K562 (cell line): ENCODE data around the gene KLHL41. TPM values are rescaled to one million over a fixed set of nuclear protein-coding genes. Genes with fewer than 3 reads are reported as not detected.

Source experiments
- ATAC-seq: fragments of 200-7000 bp; cut with Tn5 transposase; 3 replicates; pipeline ENCODE4 v1.9.1; 2020; ENCODE audit warnings: moderate library complexity
- BruUV-seq: library from RNA; stranded (reverse); fragments of 400-500 nt; replicated peaks from 2 replicates; lab custom pipeline; 2021; lab: Mats Ljungman, UMichigan
- CTCF ChIA-PET: fragments of 300-600 bp; formaldehyde crosslinking; extraction: SDS; loops from one replicate; lab custom pipeline; 2021; ENCODE audit warnings: low intra/inter-chr PET ratio; lab: Yijun Ruan, JAX
- POLR2A ChIA-PET: fragments of 300-600, 350-650 bp; sonication (Branson Sonifier 250); formaldehyde crosslinking; extraction: SDS; loops from one replicate; lab custom pipeline; 2021; ENCODE audit warnings: antibody characterized with exemption, inconsistent platforms; lab: Yijun Ruan, JAX
- DNase-seq, 4 experiments: peaks; one replicate each; pipeline versions ENCODE4 v3.0.0 to v3.0.0-alpha.2; 2011 to 2018; ENCODE audit warnings: low spot score in 3 of 4, mixed read lengths in 3 of 4; ENCODE audit errors: extremely low read depth in 1 of 4
- FAIRE-seq: peaks from 2 replicates; lab custom pipeline; 2011; peaks lifted over from hg19 to GRCh38; lab: Jason Lieb, UNC
- H2AFZ ChIP-seq: 2 replicates; pipeline ENCODE4 v1.6.0; 2011; ENCODE audit warnings: low read depth, low read length, control low read depth, inconsistent platforms
- H3K27ac ChIP-seq: fragments of 200-600 bp; 3 replicates; pipeline ENCODE4 v1.8.0; 2011; ENCODE audit warnings: low read depth, mild to moderate bottlenecking, control low read depth, inconsistent platforms, low read length, moderate library complexity, mixed read lengths; ENCODE audit errors: extremely low read depth
- H3K27me3 ChIP-seq, 2 experiments: fragments of 300-600 bp in 1 of 2; 2 replicates in 1 of 2; 3 replicates in 1 of 2; pipeline versions ENCODE4 v1.6.0 to v1.8.0; 2011; ENCODE audit warnings: inconsistent platforms in 2 of 2, low read length in 2 of 2, mild to moderate bottlenecking in 1 of 2, mixed read lengths in 1 of 2, moderate library complexity in 1 of 2; ENCODE audit not compliant: control insufficient read depth in 2 of 2, insufficient read depth in 2 of 2
- H3K36me3 ChIP-seq: fragments of 300-600 bp; 3 replicates; pipeline ENCODE4 v1.8.0; 2011; ENCODE audit warnings: mild to moderate bottlenecking, low read length, inconsistent platforms; ENCODE audit not compliant: control insufficient read depth, insufficient read depth
- H3K4me1 ChIP-seq, 2 experiments: fragments of 200-600 bp in 1 of 2; replicated peaks in 1 of 2; 2 replicates in 1 of 2; 3 replicates in 1 of 2; pipeline versions ENCODE4 v1.5.1 to v1.8.0; 2011; ENCODE audit warnings: inconsistent platforms in 2 of 2, low read length in 2 of 2, mild to moderate bottlenecking in 1 of 2, mixed read lengths in 1 of 2, moderate library complexity in 1 of 2; ENCODE audit not compliant: control insufficient read depth in 2 of 2, insufficient read depth in 2 of 2
- H3K4me2 ChIP-seq: 2 replicates; pipeline ENCODE4 v1.6.1; 2011; ENCODE audit warnings: low read length, control low read depth, inconsistent platforms, mixed read lengths; ENCODE audit not compliant: insufficient read depth
- H3K4me3 ChIP-seq: fragments of 200-600 bp; sonication (generic), shearing (Covaris generic); 2 replicates; pipeline ENCODE4 v1.5.1; 2016; ENCODE audit warnings: control low read depth, inconsistent platforms
- H3K79me2 ChIP-seq: fragments of 200-600 bp; 3 replicates; pipeline ENCODE4 v1.8.0; 2011; ENCODE audit warnings: low read length, inconsistent platforms; ENCODE audit not compliant: control insufficient read depth, insufficient read depth
- H3K9ac ChIP-seq, 2 experiments: 2 replicates each; pipeline versions ENCODE4 v1.6.0 to v1.6.1; 2011; ENCODE audit warnings: low read depth in 2 of 2, low read length in 2 of 2, control low read depth in 1 of 2, inconsistent platforms in 1 of 2, mild to moderate bottlenecking in 1 of 2, mixed read lengths in 1 of 2; ENCODE audit not compliant: insufficient read depth in 1 of 2
- H3K9me1 ChIP-seq: one replicate; pipeline ENCODE4 v1.6.0; 2011; ENCODE audit warnings: inconsistent platforms, mild to moderate bottlenecking, low read length, moderate library complexity; ENCODE audit not compliant: control insufficient read depth, insufficient read depth
- H3K9me3 ChIP-seq: replicated peaks from 2 replicates; pipeline ENCODE4 v1.5.1; 2011; ENCODE audit warnings: low read depth, low read length, inconsistent platforms; ENCODE audit not compliant: control insufficient read depth, insufficient read depth
- H4K20me1 ChIP-seq: replicated peaks from 2 replicates; pipeline ENCODE4 v1.6.1; 2011; ENCODE audit warnings: low read length, inconsistent platforms, mixed read lengths; ENCODE audit not compliant: control insufficient read depth, insufficient read depth
- CEBPB ChIP-seq: fragments of 450-650 bp; IDR thresholded peaks from 2 replicates; pipeline ENCODE4 v1.6.1; 2016; ENCODE audit warnings: missing genetic modification characterization, missing compliant biosample characterization
- CEBPG ChIP-seq, 3 experiments: fragments of 200-800 bp in 1 of 3; sonication (Bioruptor generic) in 1 of 3; sonication (generic) in 1 of 3; formaldehyde crosslinking in 1 of 3; IDR thresholded peaks in 2 of 3; conservative IDR thresholded peaks in 1 of 3; 2 replicates each; pipeline versions ENCODE4 v1.6.1 to v1.8.0; 2016 to 2022; ENCODE audit warnings: missing compliant biosample characterization in 2 of 3, missing genetic modification characterization in 2 of 3, mild to moderate bottlenecking in 1 of 3, missing genetic modification reagents in 1 of 3
- FOXJ3 ChIP-seq: sonication (generic); formaldehyde crosslinking; IDR thresholded peaks from 2 replicates; pipeline ENCODE4 v1.4.0; 2020; ENCODE audit warnings: mild to moderate bottlenecking, missing genetic modification reagents
- HDAC1 ChIP-seq, 2 experiments: fragments of 450-650 bp; IDR thresholded peaks; 2 replicates each; pipeline ENCODE4 v1.6.1; 2016 to 2017; ENCODE audit warnings: inconsistent platforms in 1 of 2, mild to moderate bottlenecking in 1 of 2, moderate library complexity in 1 of 2
- HDAC8 ChIP-seq: fragments of 450-650 bp; IDR thresholded peaks from 2 replicates; pipeline ENCODE4 v1.6.1; 2016; ENCODE audit warnings: mild to moderate bottlenecking, missing genetic modification characterization, moderate library complexity, missing compliant biosample characterization
- HSF4 ChIP-seq: fragments of 250-450 bp; sonication (Bioruptor Pico); IDR thresholded peaks from 2 replicates; pipeline ENCODE4 v2.1.2; 2022; ENCODE audit warnings: mild to moderate bottlenecking, moderate library complexity, borderline replicate concordance
- MCM7 ChIP-seq, 2 experiments: fragments of 450-650 bp; IDR thresholded peaks; 2 replicates each; pipeline ENCODE4 v1.6.1; 2016 to 2018
- MED1 ChIP-seq: sonication (generic); formaldehyde crosslinking; IDR thresholded peaks from 2 replicates; pipeline ENCODE4 v1.8.1; 2023; ENCODE audit warnings: missing genetic modification reagents, borderline replicate concordance
- SMC3 ChIP-seq: conservative IDR thresholded peaks from 2 replicates; pipeline ENCODE4 v1.6.1; 2011; ENCODE audit warnings: low read depth, low read length, improper control_type of control experiment; ENCODE audit not compliant: insufficient read depth
- SNIP1 ChIP-seq: fragments of 450-650 bp; IDR thresholded peaks from 2 replicates; pipeline ENCODE4 v1.7.1; 2017; ENCODE audit warnings: low read depth, mild to moderate bottlenecking
- SOX6 ChIP-seq: fragments of 450-650 bp; IDR thresholded peaks from 2 replicates; pipeline ENCODE4 v1.6.1; 2014; ENCODE audit warnings: mild to moderate bottlenecking
- ZNF75A ChIP-seq: fragments of 450-650 bp; formaldehyde crosslinking; IDR thresholded peaks from 2 replicates; pipeline ENCODE4 v1.4.0; 2020; ENCODE audit warnings: mild to moderate bottlenecking
- in situ Hi-C: fragments of 300-500 bp; cut with MboI; formaldehyde crosslinking; loops from 4 replicates; pipeline ENCODE4 v1.15.0; 2018; ENCODE audit warnings: inconsistent platforms, mixed read lengths
- intact Hi-C: fragments of 100-400 bp; cut with micrococcal nuclease; formaldehyde crosslinking; loops from 2 replicates; pipeline ENCODE4 v1.14.2; 2022
- polyA plus RNA-seq, 8 experiments: library from polyadenylated mRNA; depleted of rRNA in 4 of 8; stranded (reverse) in 5 of 8; unstranded in 3 of 8; fragments of >200 nt; fragmentation: Nextera tagmentation in 2 of 8; fragmentation: Illumina TruSeq in 1 of 8; extraction: Ambion mirVana in 2 of 8; extraction: Trizol in 1 of 8; gene quantifications; 2 replicates each; pipeline versions ENCODE4 v1.2.1 to v1.2.3, GENCODE V29; 2011 to 2014; ENCODE audit warnings: inconsistent platforms in 1 of 8, missing spikeins in 1 of 8
- total RNA-seq, 7 experiments: library from RNA; depleted of rRNA in 6 of 7; stranded (reverse); fragments of >200 nt in 6 of 7; fragmentation: Illumina TruSeq in 2 of 7; extraction: Trizol in 2 of 7; gene quantifications; 2 replicates each; pipeline versions ENCODE4 v1.2.1 to v1.2.3, GENCODE V29; 2011 to 2021; ENCODE audit warnings: low replicate concordance in 1 of 7
- TF ChIP-seq, protein P1 (sequence below), 3 experiments: fragments of 200-800 bp in 1 of 3; sonication (Bioruptor generic) in 1 of 3; sonication (generic) in 1 of 3; formaldehyde crosslinking in 1 of 3; IDR thresholded peaks; 2 replicates each; pipeline versions ENCODE4 v1.6.1 to v1.8.0; 2016 to 2022; ENCODE audit warnings: mild to moderate bottlenecking in 2 of 3, missing compliant biosample characterization in 2 of 3, missing genetic modification characterization in 2 of 3, missing genetic modification reagents in 1 of 3
- TF ChIP-seq, protein P2 (sequence below): IDR thresholded peaks from 3 replicates; pipeline ENCODE4 v1.6.1; 2011; ENCODE audit warnings: borderline replicate concordance, mild to moderate bottlenecking; ENCODE audit not compliant: insufficient read length, insufficient read depth
- TF ChIP-seq, protein P3 (sequence below): sonication (generic); formaldehyde crosslinking; IDR thresholded peaks from 2 replicates; pipeline ENCODE4 v1.8.1; 2023; ENCODE audit warnings: missing genetic modification reagents, mild to moderate bottlenecking, borderline replicate concordance

Gene KLHL41
- total and polyA plus RNA-seq, 9 of the 15 experiments (the other 6 are each of a cell fraction or from before 2014, with no cell fraction given): 0.05 to 1.5 (median 0.09) TPM

DNA sequence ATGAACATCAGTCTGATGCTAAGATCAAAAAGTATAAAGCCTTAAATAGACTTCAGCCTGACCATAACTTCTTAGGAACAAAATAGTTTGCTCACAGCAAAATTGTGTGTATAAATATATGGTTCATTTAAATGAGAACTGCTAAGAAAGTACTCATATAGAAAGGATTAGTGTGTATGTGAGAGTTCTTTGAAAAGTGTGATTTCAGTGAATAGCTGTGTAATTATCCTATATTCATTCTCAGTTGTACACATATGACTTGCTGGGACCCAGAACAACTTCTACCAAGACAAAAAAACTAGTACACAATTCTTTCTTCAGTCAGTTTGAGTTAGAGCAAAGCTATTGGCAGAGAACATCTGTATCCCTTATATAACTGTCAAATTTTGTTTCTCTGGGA, 23.0 kb upstream of the KLHL41 start (continued):
- TF ChIP-seq, protein P1, sequence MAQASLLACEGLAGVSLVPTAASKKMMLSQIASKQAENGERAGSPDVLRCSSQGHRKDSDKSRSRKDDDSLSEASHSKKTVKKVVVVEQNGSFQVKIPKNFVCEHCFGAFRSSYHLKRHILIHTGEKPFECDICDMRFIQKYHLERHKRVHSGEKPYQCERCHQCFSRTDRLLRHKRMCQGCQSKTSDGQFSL (CRISPR knock-in tag; IDR thresholded peaks at IDR 0.05): no peak
- TF ChIP-seq, protein P1 (tag; IDR thresholded peaks at IDR 0.05): no peak
- no peak for TF ChIP-seq ZNF75A (CRISPR knock-in tag)
- no peak for TF ChIP-seq SOX6
- no peak for TF ChIP-seq MCM7 (IDR thresholded peaks at IDR 0.05)

DNA sequence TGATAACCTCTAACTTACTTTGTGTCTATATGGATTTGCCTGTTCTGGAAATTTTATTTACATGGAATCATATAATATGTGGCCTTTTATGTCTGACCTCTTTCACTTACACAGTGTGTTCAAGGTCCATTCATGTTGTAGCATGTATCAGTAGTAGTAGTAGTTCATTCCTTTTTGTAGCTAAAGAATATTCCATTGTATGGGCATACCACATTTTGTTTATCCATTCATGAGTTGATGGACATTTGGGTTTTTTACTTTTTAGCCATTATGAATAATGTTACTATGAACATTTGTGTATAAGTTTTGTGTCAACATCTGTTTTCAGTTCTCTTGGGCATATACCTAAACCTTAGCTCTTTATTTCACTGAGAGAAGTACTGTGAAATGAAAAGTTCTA, 18.7 kb upstream of the KLHL41 start:
- ChIA-PET CTCF (no interaction called here), POLR2A (interaction anchor here (1.1 to 1.8 kb wide), 3 partner anchors 9 to 83 kb away, joined by 3 to 5 read pairs (median 5); partner anchors contain the start of genes BBS5 and FASTKD1)
- Histone ChIP-seq H3K9ac (no peak overlapping the region), H3K27me3 (no peaks in the 10 kb centered on the region), H3K27ac (no peak overlapping the region), H3K79me2 (no peaks in the 10 kb centered on the region), H4K20me1 (no peaks in the 10 kb centered on the region), H3K4me3 (no peak overlapping the region), H2AFZ (no peak overlapping the region), H3K4me1 (no peaks in the 10 kb centered on the region), H3K36me3 (no peaks in the 10 kb centered on the region), H3K4me2 (no peak overlapping the region), H3K9me1 (no peaks in the 10 kb centered on the region), H3K9me3 (no peaks in the 10 kb centered on the region)
- in situ Hi-C loops (no loop called here), intact Hi-C loops (no loop called here)
- FAIRE-seq (no peak), DNase-seq (no peak), ATAC-seq (no peak)
- no TSS peak for BruUV-seq
- TF ChIP-seq SNIP1 (no peak), SMC3 (no peak), CEBPG (CRISPR knock-in tag; IDR thresholded peaks at IDR 0.05) (no peak), CEBPG (tag; conservative IDR thresholded peaks at IDR 0.05 in 1 of 2, IDR thresholded peaks at IDR 0.05 in 1 of 2) (no peak), HSF4 (CRISPR knock-in tag) (no peak), FOXJ3 (CRISPR knock-in tag) (no peak), MED1 (CRISPR knock-in tag) (no peak), CEBPB (tag) (no peak), HDAC1 (IDR thresholded peaks at IDR 0.05) (no peak), HDAC8 (no peak)
- TF ChIP-seq, protein P2, sequence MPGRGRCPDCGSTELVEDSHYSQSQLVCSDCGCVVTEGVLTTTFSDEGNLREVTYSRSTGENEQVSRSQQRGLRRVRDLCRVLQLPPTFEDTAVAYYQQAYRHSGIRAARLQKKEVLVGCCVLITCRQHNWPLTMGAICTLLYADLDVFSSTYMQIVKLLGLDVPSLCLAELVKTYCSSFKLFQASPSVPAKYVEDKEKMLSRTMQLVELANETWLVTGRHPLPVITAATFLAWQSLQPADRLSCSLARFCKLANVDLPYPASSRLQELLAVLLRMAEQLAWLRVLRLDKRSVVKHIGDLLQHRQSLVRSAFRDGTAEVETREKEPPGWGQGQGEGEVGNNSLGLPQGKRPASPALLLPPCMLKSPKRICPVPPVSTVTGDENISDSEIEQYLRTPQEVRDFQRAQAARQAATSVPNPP: no peak
- TF ChIP-seq, protein P3, sequence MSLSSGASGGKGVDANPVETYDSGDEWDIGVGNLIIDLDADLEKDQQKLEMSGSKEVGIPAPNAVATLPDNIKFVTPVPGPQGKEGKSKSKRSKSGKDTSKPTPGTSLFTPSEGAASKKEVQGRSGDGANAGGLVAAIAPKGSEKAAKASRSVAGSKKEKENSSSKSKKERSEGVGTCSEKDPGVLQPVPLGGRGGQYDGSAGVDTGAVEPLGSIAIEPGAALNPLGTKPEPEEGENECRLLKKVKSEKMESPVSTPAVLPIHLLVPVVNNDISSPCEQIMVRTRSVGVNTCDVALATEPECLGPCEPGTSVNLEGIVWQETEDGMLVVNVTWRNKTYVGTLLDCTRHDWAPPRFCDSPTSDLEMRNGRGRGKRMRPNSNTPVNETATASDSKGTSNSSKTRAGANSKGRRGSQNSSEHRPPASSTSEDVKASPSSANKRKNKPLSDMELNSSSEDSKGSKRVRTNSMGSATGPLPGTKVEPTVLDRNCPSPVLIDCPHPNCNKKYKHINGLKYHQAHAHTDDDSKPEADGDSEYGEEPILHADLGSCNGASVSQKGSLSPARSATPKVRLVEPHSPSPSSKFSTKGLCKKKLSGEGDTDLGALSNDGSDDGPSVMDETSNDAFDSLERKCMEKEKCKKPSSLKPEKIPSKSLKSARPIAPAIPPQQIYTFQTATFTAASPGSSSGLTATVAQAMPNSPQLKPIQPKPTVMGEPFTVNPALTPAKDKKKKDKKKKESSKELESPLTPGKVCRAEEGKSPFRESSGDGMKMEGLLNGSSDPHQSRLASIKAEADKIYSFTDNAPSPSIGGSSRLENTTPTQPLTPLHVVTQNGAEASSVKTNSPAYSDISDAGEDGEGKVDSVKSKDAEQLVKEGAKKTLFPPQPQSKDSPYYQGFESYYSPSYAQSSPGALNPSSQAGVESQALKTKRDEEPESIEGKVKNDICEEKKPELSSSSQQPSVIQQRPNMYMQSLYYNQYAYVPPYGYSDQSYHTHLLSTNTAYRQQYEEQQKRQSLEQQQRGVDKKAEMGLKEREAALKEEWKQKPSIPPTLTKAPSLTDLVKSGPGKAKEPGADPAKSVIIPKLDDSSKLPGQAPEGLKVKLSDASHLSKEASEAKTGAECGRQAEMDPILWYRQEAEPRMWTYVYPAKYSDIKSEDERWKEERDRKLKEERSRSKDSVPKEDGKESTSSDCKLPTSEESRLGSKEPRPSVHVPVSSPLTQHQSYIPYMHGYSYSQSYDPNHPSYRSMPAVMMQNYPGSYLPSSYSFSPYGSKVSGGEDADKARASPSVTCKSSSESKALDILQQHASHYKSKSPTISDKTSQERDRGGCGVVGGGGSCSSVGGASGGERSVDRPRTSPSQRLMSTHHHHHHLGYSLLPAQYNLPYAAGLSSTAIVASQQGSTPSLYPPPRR (CRISPR knock-in tag): no peak
